PC-3 (cell line): ENCODE measurements around the gene ZNF638. TPM values are rescaled to one million over a fixed set of nuclear protein-coding genes. Genes with fewer than 3 reads are reported as not detected.

Source experiments
- ATAC-seq: fragments of 200-7000 bp; cut with Tn5 transposase; 2 replicates; pipeline ENCODE4 v1.9.1; 2020; ENCODE audit warnings: mild to moderate bottlenecking, moderate library complexity
- BruUV-seq: library from RNA; stranded (reverse); fragments of 400-500 nt; replicated peaks from 2 replicates; lab custom pipeline; 2021; lab: Mats Ljungman, UMichigan
- CTCF ChIA-PET: fragments of 300-600 bp; sonication (Branson Sonifier 250); formaldehyde crosslinking; loops from one replicate; lab custom pipeline; 2022; ENCODE audit warnings: antibody characterized with exemption; lab: Charles Lee
- POLR2A ChIA-PET: fragments of 300-600 bp; sonication (Branson Sonifier 250); formaldehyde crosslinking; loops from one replicate; lab custom pipeline; 2022; ENCODE audit warnings: antibody characterized with exemption; ENCODE audit not compliant: unreplicated experiment; lab: Charles Lee
- DNase-seq: peaks from one replicate; pipeline ENCODE4 v3.0.0-alpha.2; 2015
- H2AFZ ChIP-seq: fragments of 300-600 bp; sonication (generic); 2 replicates; pipeline ENCODE4 v1.6.0; 2016; ENCODE audit warnings: antibody characterized with exemption, low read length
- H3F3A ChIP-seq: fragments of 300-600 bp; sonication (generic); one replicate; pipeline ENCODE4 v1.6.0; 2017; ENCODE audit warnings: antibody characterized with exemption, low read length, control low read depth, mild to moderate bottlenecking; ENCODE audit not compliant: unreplicated experiment
- H3K27ac ChIP-seq: fragments of 300-600 bp; sonication (generic); 2 replicates; pipeline ENCODE4 v1.5.1; 2016; ENCODE audit warnings: mild to moderate bottlenecking, low read length
- H3K27me3 ChIP-seq: fragments of 300-600 bp; sonication (generic); 2 replicates; pipeline ENCODE4 v1.6.1; 2016; ENCODE audit warnings: low read length, mixed read lengths
- H3K36me3 ChIP-seq: fragments of 300-600 bp; sonication (generic); 2 replicates; pipeline ENCODE4 v1.6.1; 2016; ENCODE audit warnings: low read depth, mixed run types, low read length, mixed read lengths
- H3K4me1 ChIP-seq: fragments of 300-600 bp; sonication (generic); 2 replicates; pipeline ENCODE4 v1.5.1; 2016; ENCODE audit warnings: low read length; ENCODE audit not compliant: insufficient read depth
- H3K4me2 ChIP-seq: fragments of 300-600 bp; sonication (generic); 2 replicates; pipeline ENCODE4 v1.6.0; 2016; ENCODE audit warnings: low read length
- H3K4me3 ChIP-seq: fragments of 300-600 bp; sonication (generic); 2 replicates; pipeline ENCODE4 v1.5.1; 2016; ENCODE audit warnings: mild to moderate bottlenecking, low read length, mixed read lengths
- H3K79me2 ChIP-seq: fragments of 300-600 bp; sonication (generic); 2 replicates; pipeline ENCODE4 v1.6.1; 2017; ENCODE audit warnings: low read length, mixed read lengths
- H3K9ac ChIP-seq: fragments of 300-600 bp; sonication (generic); 2 replicates; pipeline ENCODE4 v1.6.0; 2016; ENCODE audit warnings: mild to moderate bottlenecking, low read length
- H3K9me2 ChIP-seq: fragments of 300-600 bp; sonication (generic); replicated peaks from 2 replicates; pipeline ENCODE4 v1.6.1; 2016; ENCODE audit warnings: mixed run types, low read length, mixed read lengths
- H3K9me3 ChIP-seq: fragments of 300-600 bp; sonication (generic); 2 replicates; pipeline ENCODE4 v1.6.1; 2016; ENCODE audit warnings: low read length, mixed read lengths
- H4K20me1 ChIP-seq: fragments of 300-600 bp; sonication (generic); 2 replicates; pipeline ENCODE4 v1.6.1; 2016; ENCODE audit warnings: low read length, mixed read lengths
- EZH2 ChIP-seq: fragments of 300-600 bp; sonication (generic); IDR thresholded peaks from one replicate; pipeline ENCODE4 v1.6.1; 2017; ENCODE audit warnings: antibody characterized with exemption, mild to moderate bottlenecking, low read length; ENCODE audit not compliant: unreplicated experiment
- EZH2phosphoT487 ChIP-seq: fragments of 300-600 bp; sonication (generic); IDR thresholded peaks from 2 replicates; pipeline ENCODE4 v1.6.1; 2018; ENCODE audit warnings: mild to moderate bottlenecking, antibody characterized with exemption, low read length, borderline replicate concordance
- intact Hi-C: fragments of 100-400 bp; cut with micrococcal nuclease; formaldehyde crosslinking; loops from 2 replicates; pipeline ENCODE4 v1.9.0; 2023
- total RNA-seq: library from RNA; depleted of rRNA; stranded (reverse); fragments of >200 nt; gene quantifications from 2 replicates; pipeline ENCODE4 v1.2.3, GENCODE V29; 2014
- TF ChIP-seq, protein P1 (sequence below): fragments of 300-600 bp; sonication (generic); conservative IDR thresholded peaks from 2 replicates; pipeline ENCODE4 v1.5.1; 2017; ENCODE audit warnings: antibody characterized with exemption, low read depth, mild to moderate bottlenecking, low read length

The ZNF638 gene
- total RNA-seq, 1 experiment from 2014 or later, result 93.2 TPM

- ATAC-seq, result no peak
These were observed 131.7 kb downstream of the ZNF638 start for GRCh38 chr2:71463342-71463654.

GRCh38 chr2:71464389-71464788, 132.8 kb downstream of the ZNF638 start:
- DNase-seq (no peak), ATAC-seq (no peak)
- Histone ChIP-seq H3K9me2 (no peaks in the 10 kb centered on the region), H3K27me3 (no peaks in the 10 kb centered on the region), H3K4me3 (no peak overlapping the region), H3K4me1 (peaks cover 5% of the 10 kb centered on the region), H3K36me3 (no peaks in the 10 kb centered on the region), H3K79me2 (no peaks in the 10 kb centered on the region), H4K20me1 (no peaks in the 10 kb centered on the region), H3K27ac (no peak overlapping the region), H3K9me3 (no peaks in the 10 kb centered on the region), H2AFZ (no peak overlapping the region), H3K9ac (no peak overlapping the region), H3F3A (no peaks in the 10 kb centered on the region), H3K4me2 (no peak overlapping the region)
- CTCF ChIA-PET, result no interaction called here
- intact Hi-C loops, result no loop called here
- TF ChIP-seq, protein P1, sequence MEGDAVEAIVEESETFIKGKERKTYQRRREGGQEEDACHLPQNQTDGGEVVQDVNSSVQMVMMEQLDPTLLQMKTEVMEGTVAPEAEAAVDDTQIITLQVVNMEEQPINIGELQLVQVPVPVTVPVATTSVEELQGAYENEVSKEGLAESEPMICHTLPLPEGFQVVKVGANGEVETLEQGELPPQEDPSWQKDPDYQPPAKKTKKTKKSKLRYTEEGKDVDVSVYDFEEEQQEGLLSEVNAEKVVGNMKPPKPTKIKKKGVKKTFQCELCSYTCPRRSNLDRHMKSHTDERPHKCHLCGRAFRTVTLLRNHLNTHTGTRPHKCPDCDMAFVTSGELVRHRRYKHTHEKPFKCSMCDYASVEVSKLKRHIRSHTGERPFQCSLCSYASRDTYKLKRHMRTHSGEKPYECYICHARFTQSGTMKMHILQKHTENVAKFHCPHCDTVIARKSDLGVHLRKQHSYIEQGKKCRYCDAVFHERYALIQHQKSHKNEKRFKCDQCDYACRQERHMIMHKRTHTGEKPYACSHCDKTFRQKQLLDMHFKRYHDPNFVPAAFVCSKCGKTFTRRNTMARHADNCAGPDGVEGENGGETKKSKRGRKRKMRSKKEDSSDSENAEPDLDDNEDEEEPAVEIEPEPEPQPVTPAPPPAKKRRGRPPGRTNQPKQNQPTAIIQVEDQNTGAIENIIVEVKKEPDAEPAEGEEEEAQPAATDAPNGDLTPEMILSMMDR, result no peak
- TF ChIP-seq EZH2phosphoT487 (no peak), EZH2 (no peak)
- POLR2A ChIA-PET, result no interaction called here
- BruUV-seq, result no TSS peak

More at GRCh38 chr2:71463342-71463654, 131.7 kb downstream of the ZNF638 start:
- Histone ChIP-seq H3K4me2 (no peak overlapping the region), H3F3A (no peaks in the 10 kb centered on the region), H3K9me3 (no peaks in the 10 kb centered on the region), H3K27ac (no peak overlapping the region), H3K27me3 (no peaks in the 10 kb centered on the region), H3K36me3 (no peaks in the 10 kb centered on the region), H3K79me2 (no peaks in the 10 kb centered on the region), H3K9me2 (no peaks in the 10 kb centered on the region), H4K20me1 (no peaks in the 10 kb centered on the region), H3K4me1 (peaks cover 9% of the 10 kb centered on the region), H2AFZ (no peak overlapping the region), H3K4me3 (no peak overlapping the region), H3K9ac (no peak overlapping the region)
- intact Hi-C loops, result no loop called here
- no peak for DNase-seq
- CTCF ChIA-PET, result no interaction called here
- TF ChIP-seq EZH2 (no peak), EZH2phosphoT487 (no peak)
- TF ChIP-seq, protein P1, result no peak
- no TSS peak for BruUV-seq
- POLR2A ChIA-PET, result no interaction called here

- no peak overlapping the region for H3K9ac ChIP-seq
- no peaks in the 10 kb centered on the region for H3K27me3 ChIP-seq
- H3K4me2 ChIP-seq, result no peak overlapping the region
- no peak overlapping the region for H2AFZ ChIP-seq
- H3K9me3 ChIP-seq, result no peaks in the 10 kb centered on the region
- no peaks in the 10 kb centered on the region for H3K79me2 ChIP-seq
- intact Hi-C loops, result no loop called here
- no peaks in the 10 kb centered on the region for H3F3A ChIP-seq
- ChIA-PET CTCF (no interaction called here), POLR2A (no interaction called here)
- no TSS peak for BruUV-seq
- peaks cover 5% of the 10 kb centered on the region for H3K4me1 ChIP-seq
- no peaks in the 10 kb centered on the region for H3K36me3 ChIP-seq
- no peak overlapping the region for H3K4me3 ChIP-seq
- H3K9me2 ChIP-seq, result no peaks in the 10 kb centered on the region
- no peak overlapping the region for H3K27ac ChIP-seq
- H4K20me1 ChIP-seq, result no peaks in the 10 kb centered on the region
- no peak for DNase-seq
- no peak for ATAC-seq
- TF ChIP-seq EZH2, result no peak
- TF ChIP-seq, protein P1, result no peak
- TF ChIP-seq EZH2phosphoT487, result no peak
These were observed 133.8 kb downstream of the ZNF638 start for GRCh38 chr2:71465356-71465755.
